ENCODE data around the gene TNRC6A. TPM values are rescaled to one million over a fixed set of nuclear protein-coding genes. Genes with fewer than 3 reads are reported as not detected.
"Not testable (repeated sequence)": the region's sequence is repeated elsewhere in the genome, so short reads cannot be mapped to it uniquely, and the experiment has no call there.

The TNRC6A gene
- polyA plus RNA-seq, 12 donors = 22.9 to 76.8 (median 35.6) TPM

- DNase-seq = no peak
Measured at GRCh38 chr16:24844101-24845030, 114.9 kb downstream of the TNRC6A start.

- not testable (repeated sequence) for DNase-seq
Measured at GRCh38 chr16:24845031-24845365, 115.5 kb downstream of the TNRC6A start.

- no peak for DNase-seq
Measured at GRCh38 chr16:24845726-24846547, 116.5 kb downstream of the TNRC6A start, which contains the start of gene SLC5A11. Gene SLC5A11, plus strand, starts transcription at chr16:24845963. Its CDS starts 12,681 bp downstream, at chr16:24858644.

GRCh38 chr16:24846548-24847357 is 117.3 kb downstream of the TNRC6A start:
- DNase-seq = no peak

- no peak for DNase-seq
Measured at GRCh38 chr16:24847358-24847664, 117.9 kb downstream of the TNRC6A start.

GRCh38 chr16:24848065-24848464 is 118.6 kb downstream of the TNRC6A start:
- DNase-seq = no peak

GRCh38 chr16:24849641-24850040 is 120.2 kb downstream of the TNRC6A start:
- no peak for DNase-seq

GRCh38 chr16:24850289-24850938 is 121.0 kb downstream of the TNRC6A start:
- no peak for DNase-seq

GRCh38 chr16:24851700-24852099 is 122.2 kb downstream of the TNRC6A start:
- DNase-seq = no peak

- DNase-seq = no peak
Measured at GRCh38 chr16:24852281-24852721, 122.8 kb downstream of the TNRC6A start.

GRCh38 chr16:24853169-24853824 is 123.8 kb downstream of the TNRC6A start:
- no peak for DNase-seq

- no peak for DNase-seq
Measured at GRCh38 chr16:24853830-24854229, 124.4 kb downstream of the TNRC6A start.

GRCh38 chr16:24854607-24855171 is 125.2 kb downstream of the TNRC6A start:
- no peak for DNase-seq

GRCh38 chr16:24855678-24856077 is 126.2 kb downstream of the TNRC6A start:
- DNase-seq = no peak

- not testable (repeated sequence) for DNase-seq
Measured at GRCh38 chr16:24856871-24857270, 127.4 kb downstream of the TNRC6A start.

- DNase-seq = peak; percentile 53
Measured at GRCh38 chr16:24858219-24859041, 129.0 kb downstream of the TNRC6A start.

GRCh38 chr16:24861461-24861860 is 132.0 kb downstream of the TNRC6A start:
- no peak for DNase-seq

- DNase-seq = no peak
Measured at GRCh38 chr16:24863582-24864437, 134.4 kb downstream of the TNRC6A start.

GRCh38 chr16:24869033-24869432 is 139.6 kb downstream of the TNRC6A start:
- DNase-seq = no peak

Measured in muscle of arm (tissue), 12 donors.